Cardiac muscle cell (in vitro differentiated cells and primary cell): ENCODE results near the gene MYCBPAP. TPM values are rescaled to one million over a fixed set of nuclear protein-coding genes. Genes with fewer than 3 reads are reported as not detected.

Source experiments
- DNase-seq, 2 donors: peaks; one replicate each; pipeline versions ENCODE4 v3.0.0 to v3.0.0-alpha.2; 2010 to 2017; ENCODE audit warnings: low read depth in 1 of 2, low spot score in 1 of 2
- H3K27ac ChIP-seq: fragments of 200-600 bp; sonication (generic); 2 replicates; pipeline ENCODE4 v1.5.1; 2016
- H3K27me3 ChIP-seq: fragments of 200-600 bp; sonication (generic); 2 replicates; pipeline ENCODE4 v1.6.0; 2016; ENCODE audit warnings: control low read depth
- H3K36me3 ChIP-seq: fragments of 200-600 bp; sonication (generic); 2 replicates; pipeline ENCODE4 v1.5.1; 2016; ENCODE audit warnings: control low read depth
- H3K4me1 ChIP-seq: fragments of 200-600 bp; sonication (generic); 2 replicates; pipeline ENCODE4 v1.8.1; 2017; ENCODE audit warnings: low read depth, mild to moderate bottlenecking, mixed run types
- H3K4me3 ChIP-seq: fragments of 200-600 bp; sonication (generic); 2 replicates; pipeline ENCODE4 v1.5.1; 2016; ENCODE audit warnings: mild to moderate bottlenecking
- H3K9me3 ChIP-seq: fragments of 200-600 bp; sonication (generic); 2 replicates; pipeline ENCODE4 v1.5.1; 2017; ENCODE audit warnings: low read depth, mild to moderate bottlenecking, control low read depth
- polyA plus RNA-seq: library from polyadenylated mRNA; unstranded; fragments of >200 nt; fragmentation: Nextera tagmentation; extraction: Ambion mirVana; gene quantifications from 2 replicates; pipeline ENCODE4 v1.2.1, GENCODE V29; 2016
- total RNA-seq: library from RNA; depleted of rRNA; stranded (reverse); fragments of >200 nt; gene quantifications from 2 replicates; pipeline ENCODE4 v1.2.3, GENCODE V29; 2016
- TF ChIP-seq, protein P1 (sequence below): IDR thresholded peaks from 2 replicates; pipeline ENCODE4 v1.5.1; 2012; ENCODE audit warnings: low read depth, mild to moderate bottlenecking, low read length

The MYCBPAP gene
- total and polyA plus RNA-seq, 2 experiments from 2014 or later: 1.2 to 3.2 TPM

DNA sequence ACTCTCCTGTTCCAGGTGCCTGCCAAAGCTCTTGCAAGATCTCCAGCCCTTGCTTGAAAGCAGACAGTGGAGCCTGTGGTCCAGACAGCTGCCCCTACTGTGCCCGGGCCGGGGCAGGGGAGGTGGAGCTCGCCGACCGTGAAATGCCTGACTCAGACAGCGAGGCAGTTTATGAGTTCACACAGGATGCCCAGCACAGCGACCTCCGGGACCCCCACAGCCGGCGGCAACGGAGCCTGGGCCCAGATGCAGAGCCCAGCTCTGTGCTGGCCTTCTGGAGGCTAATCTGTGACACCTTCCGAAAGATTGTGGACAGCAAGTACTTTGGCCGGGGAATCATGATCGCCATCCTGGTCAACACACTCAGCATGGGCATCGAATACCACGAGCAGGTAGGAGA, 69.9 kb downstream of the MYCBPAP start:
- H3K27ac ChIP-seq: no peak overlapping the region
- no peaks in the 10 kb centered on the region for H3K9me3 ChIP-seq
- no peak for DNase-seq
- H3K36me3 ChIP-seq: no peaks in the 10 kb centered on the region
- TF ChIP-seq, protein P1, sequence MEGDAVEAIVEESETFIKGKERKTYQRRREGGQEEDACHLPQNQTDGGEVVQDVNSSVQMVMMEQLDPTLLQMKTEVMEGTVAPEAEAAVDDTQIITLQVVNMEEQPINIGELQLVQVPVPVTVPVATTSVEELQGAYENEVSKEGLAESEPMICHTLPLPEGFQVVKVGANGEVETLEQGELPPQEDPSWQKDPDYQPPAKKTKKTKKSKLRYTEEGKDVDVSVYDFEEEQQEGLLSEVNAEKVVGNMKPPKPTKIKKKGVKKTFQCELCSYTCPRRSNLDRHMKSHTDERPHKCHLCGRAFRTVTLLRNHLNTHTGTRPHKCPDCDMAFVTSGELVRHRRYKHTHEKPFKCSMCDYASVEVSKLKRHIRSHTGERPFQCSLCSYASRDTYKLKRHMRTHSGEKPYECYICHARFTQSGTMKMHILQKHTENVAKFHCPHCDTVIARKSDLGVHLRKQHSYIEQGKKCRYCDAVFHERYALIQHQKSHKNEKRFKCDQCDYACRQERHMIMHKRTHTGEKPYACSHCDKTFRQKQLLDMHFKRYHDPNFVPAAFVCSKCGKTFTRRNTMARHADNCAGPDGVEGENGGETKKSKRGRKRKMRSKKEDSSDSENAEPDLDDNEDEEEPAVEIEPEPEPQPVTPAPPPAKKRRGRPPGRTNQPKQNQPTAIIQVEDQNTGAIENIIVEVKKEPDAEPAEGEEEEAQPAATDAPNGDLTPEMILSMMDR: no peak
- H3K4me3 ChIP-seq: no peak overlapping the region
- peaks cover 43% of the 10 kb centered on the region for H3K4me1 ChIP-seq
- H3K27me3 ChIP-seq: no peaks in the 10 kb centered on the region

DNA sequence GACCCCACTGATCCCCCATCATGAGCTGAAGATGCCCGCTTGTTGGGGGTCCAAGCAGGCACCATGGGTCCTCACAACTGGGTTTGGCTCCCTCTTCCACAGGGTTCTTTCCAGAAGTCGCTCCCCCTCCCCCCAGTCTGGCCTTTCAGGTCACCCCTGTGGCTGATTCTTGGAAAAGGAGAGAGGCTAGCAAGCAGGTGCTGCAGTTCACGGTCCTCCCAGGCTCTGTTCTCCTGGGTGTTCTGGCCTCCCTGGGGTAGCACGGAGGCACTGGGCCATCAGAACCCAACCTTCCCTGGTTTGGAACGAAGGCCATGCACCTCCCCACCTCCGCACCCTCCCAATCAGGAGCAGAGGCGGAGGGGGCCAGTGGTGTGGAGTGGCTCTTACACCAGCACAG, 71.2 kb downstream of the MYCBPAP start:
- H3K9me3 ChIP-seq: no peaks in the 10 kb centered on the region
- no peaks in the 10 kb centered on the region for H3K36me3 ChIP-seq
- H3K27me3 ChIP-seq: no peaks in the 10 kb centered on the region
- H3K4me3 ChIP-seq: no peak overlapping the region
- H3K4me1 ChIP-seq: peaks cover 50% of the 10 kb centered on the region
- TF ChIP-seq, protein P1: no peak
- no peak for DNase-seq
- H3K27ac ChIP-seq: no peak overlapping the region

DNA sequence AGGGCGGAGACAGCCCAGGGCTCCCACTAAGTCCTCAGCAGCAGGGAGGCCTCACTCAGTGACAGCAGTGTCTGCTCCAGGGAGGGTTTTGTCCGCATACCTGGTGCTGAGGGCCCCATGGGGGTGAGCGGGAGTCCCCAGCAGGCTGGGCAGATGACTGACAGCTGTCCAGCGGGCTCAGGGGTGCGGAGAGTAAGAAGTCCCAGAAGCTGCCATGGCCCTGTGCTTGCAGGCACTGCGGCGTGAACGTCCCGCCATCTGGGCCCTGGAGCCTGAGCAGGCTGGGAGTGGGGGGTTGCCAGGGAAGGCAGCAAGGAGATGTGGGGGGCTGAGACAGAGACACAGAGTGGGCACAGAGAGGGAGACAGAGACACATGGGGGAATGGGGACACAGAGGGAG, 72.4 kb downstream of the MYCBPAP start:
- H3K27ac ChIP-seq: peak overlapping the region; percentile 54
- TF ChIP-seq, protein P1: no peak

More for the DNA sequence above, 72.4 kb downstream of the MYCBPAP start:
- Histone ChIP-seq H3K9me3 (no peaks in the 10 kb centered on the region), H3K4me1 (peaks cover 61% of the 10 kb centered on the region), H3K4me3 (no peak overlapping the region), H3K36me3 (no peaks in the 10 kb centered on the region), H3K27me3 (no peaks in the 10 kb centered on the region)
- DNase-seq: no peak

Other genes with a start within 250 kb of the MYCBPAP start
- 14.2 and 30.0 TPM in 2 replicates for gene TMEM92, start 234.0 kb upstream of the MYCBPAP start, total RNA-seq
- 17.3 and 22.6 TPM in 2 replicates for gene TMEM92, start 234.0 kb upstream of the MYCBPAP start, polyA plus RNA-seq
- 62.2 and 80.0 TPM in 2 replicates for gene XYLT2, start 162.3 kb upstream of the MYCBPAP start, total RNA-seq
- 48.8 and 60.9 TPM in 2 replicates for gene XYLT2, start 162.3 kb upstream of the MYCBPAP start, polyA plus RNA-seq
- 62.4 and 107 TPM in 2 replicates for gene MRPL27, start 135.3 kb upstream of the MYCBPAP start, total RNA-seq
- gene MRPL27, start 135.3 kb upstream of the MYCBPAP start, polyA plus RNA-seq: 142 and 158 TPM in 2 replicates
- 7.9 and 13.4 TPM in 2 replicates for gene EME1, start 135.2 kb upstream of the MYCBPAP start, total RNA-seq
- gene EME1, start 135.2 kb upstream of the MYCBPAP start, polyA plus RNA-seq: 5.2 and 30.7 TPM in 2 replicates
- gene LRRC59, start 110.9 kb upstream of the MYCBPAP start, total RNA-seq: 60.3 and 66.7 TPM in 2 replicates
- 47.0 and 58.9 TPM in 2 replicates for gene LRRC59, start 110.9 kb upstream of the MYCBPAP start, polyA plus RNA-seq
- 116 and 177 TPM in 2 replicates for gene ACSF2, start 82.2 kb upstream of the MYCBPAP start, total RNA-seq
- 73.3 and 96.6 TPM in 2 replicates for gene ACSF2, start 82.2 kb upstream of the MYCBPAP start, polyA plus RNA-seq
- 0.11 TPM in 1 of 2 replicates, not detected in the other for gene CHAD, start 39.6 kb upstream of the MYCBPAP start, total RNA-seq
- gene CHAD, start 39.6 kb upstream of the MYCBPAP start, polyA plus RNA-seq: 2.5 and 3.9 TPM in 2 replicates
- 24.1 and 35.8 TPM in 2 replicates for gene RSAD1, start 29.6 kb upstream of the MYCBPAP start, total RNA-seq
- 39.7 and 55.4 TPM in 2 replicates for gene RSAD1, start 29.6 kb upstream of the MYCBPAP start, polyA plus RNA-seq
- 2.0 and 3.1 TPM in 2 replicates for gene EPN3, start 24.3 kb downstream of the MYCBPAP start, total RNA-seq
- gene EPN3, start 24.3 kb downstream of the MYCBPAP start, polyA plus RNA-seq: 1.9 and 3.5 TPM in 2 replicates
- 194 and 216 TPM in 2 replicates for gene SPATA20, start 38.7 kb downstream of the MYCBPAP start, total RNA-seq
- gene SPATA20, start 38.7 kb downstream of the MYCBPAP start, polyA plus RNA-seq: 103 and 162 TPM in 2 replicates
- 29.7 and 46.1 TPM in 2 replicates for gene CACNA1G, start 52.3 kb downstream of the MYCBPAP start, total RNA-seq
- 19.0 and 22.8 TPM in 2 replicates for gene CACNA1G, start 52.3 kb downstream of the MYCBPAP start, polyA plus RNA-seq
- gene ABCC3, start 126.4 kb downstream of the MYCBPAP start, total RNA-seq: not detected in 2 replicates
- 0.06 and 0.53 TPM in 2 replicates for gene ABCC3, start 126.4 kb downstream of the MYCBPAP start, polyA plus RNA-seq
- 22.8 and 23.6 TPM in 2 replicates for gene ANKRD40, start 199.5 kb downstream of the MYCBPAP start, total RNA-seq
- 12.3 and 14.6 TPM in 2 replicates for gene ANKRD40, start 199.5 kb downstream of the MYCBPAP start, polyA plus RNA-seq
- gene LUC7L3, start 211.2 kb downstream of the MYCBPAP start, total RNA-seq: 72.5 and 289 TPM in 2 replicates
- 398 and 494 TPM in 2 replicates for gene LUC7L3, start 211.2 kb downstream of the MYCBPAP start, polyA plus RNA-seq